HG02623 (cell line): ENCODE measurements around the gene MSH2.

Source experiments
- ATAC-seq: cut with Tn5 transposase; IDR thresholded peaks from one replicate; pipeline ENCODE4 v1.9.1; 2021; ENCODE audit warnings: moderate library complexity; ENCODE audit not compliant: unreplicated experiment

Gene MSH2

GRCh38 chr2:47504174-47504810, 101.3 kb downstream of the MSH2 start:
- peak; percentile 10 for ATAC-seq

- no peak for ATAC-seq
Observed at GRCh38 chr2:47506024-47506423, 103.1 kb downstream of the MSH2 start.

GRCh38 chr2:47506436-47506835, 103.5 kb downstream of the MSH2 start:
- ATAC-seq, result no peak

GRCh38 chr2:47508080-47508479, 105.1 kb downstream of the MSH2 start:
- no peak for ATAC-seq

GRCh38 chr2:47508641-47509040, 105.7 kb downstream of the MSH2 start:
- ATAC-seq, result no peak

GRCh38 chr2:47509250-47509649, 106.3 kb downstream of the MSH2 start:
- no peak for ATAC-seq

GRCh38 chr2:47509821-47510385, 106.9 kb downstream of the MSH2 start:
- no peak for ATAC-seq

GRCh38 chr2:47510745-47511144, 107.8 kb downstream of the MSH2 start:
- no peak for ATAC-seq

GRCh38 chr2:47512581-47513083, 109.7 kb downstream of the MSH2 start:
- ATAC-seq, result no peak

- ATAC-seq, result no peak
Observed at GRCh38 chr2:47513981-47514520, 111.1 kb downstream of the MSH2 start.

GRCh38 chr2:47516360-47517104, 113.6 kb downstream of the MSH2 start:
- no peak for ATAC-seq

GRCh38 chr2:47518497-47519146, 115.7 kb downstream of the MSH2 start:
- no peak for ATAC-seq

- ATAC-seq, result no peak
Observed at GRCh38 chr2:47519147-47519537, 116.2 kb downstream of the MSH2 start.

- ATAC-seq, result no peak
Observed at GRCh38 chr2:47519604-47520301, 116.8 kb downstream of the MSH2 start.

- ATAC-seq, result no peak
Observed at GRCh38 chr2:47520302-47520630, 117.3 kb downstream of the MSH2 start.

GRCh38 chr2:47520825-47521665, 118.1 kb downstream of the MSH2 start:
- peak; percentile 77 for ATAC-seq

GRCh38 chr2:47521666-47522285, 118.8 kb downstream of the MSH2 start:
- no peak for ATAC-seq

GRCh38 chr2:47525167-47525566, 122.2 kb downstream of the MSH2 start:
- no peak for ATAC-seq

- ATAC-seq, result no peak
Observed at GRCh38 chr2:47528455-47528854, 125.5 kb downstream of the MSH2 start.

- no peak for ATAC-seq
Observed at GRCh38 chr2:47528874-47529273, 125.9 kb downstream of the MSH2 start.
